GM12892 (cell line): Measurements from ENCODE around the gene STAMBPL1.

Source experiments
- POLR2A ChIP-seq: IDR thresholded peaks from 2 replicates; pipeline ENCODE4 v1.6.1; 2011; ENCODE audit warnings: low read depth, low read length, control low read depth
- POLR2AphosphoS5 ChIP-seq: IDR thresholded peaks from 2 replicates; pipeline ENCODE4 v1.6.1; 2011; ENCODE audit warnings: low read depth, low read length, control low read depth
- TAF1 ChIP-seq: IDR thresholded peaks from 2 replicates; pipeline ENCODE4 v1.6.1; 2011; ENCODE audit warnings: low read depth, mild to moderate bottlenecking, control low read depth, low read length, borderline replicate concordance

DNA sequence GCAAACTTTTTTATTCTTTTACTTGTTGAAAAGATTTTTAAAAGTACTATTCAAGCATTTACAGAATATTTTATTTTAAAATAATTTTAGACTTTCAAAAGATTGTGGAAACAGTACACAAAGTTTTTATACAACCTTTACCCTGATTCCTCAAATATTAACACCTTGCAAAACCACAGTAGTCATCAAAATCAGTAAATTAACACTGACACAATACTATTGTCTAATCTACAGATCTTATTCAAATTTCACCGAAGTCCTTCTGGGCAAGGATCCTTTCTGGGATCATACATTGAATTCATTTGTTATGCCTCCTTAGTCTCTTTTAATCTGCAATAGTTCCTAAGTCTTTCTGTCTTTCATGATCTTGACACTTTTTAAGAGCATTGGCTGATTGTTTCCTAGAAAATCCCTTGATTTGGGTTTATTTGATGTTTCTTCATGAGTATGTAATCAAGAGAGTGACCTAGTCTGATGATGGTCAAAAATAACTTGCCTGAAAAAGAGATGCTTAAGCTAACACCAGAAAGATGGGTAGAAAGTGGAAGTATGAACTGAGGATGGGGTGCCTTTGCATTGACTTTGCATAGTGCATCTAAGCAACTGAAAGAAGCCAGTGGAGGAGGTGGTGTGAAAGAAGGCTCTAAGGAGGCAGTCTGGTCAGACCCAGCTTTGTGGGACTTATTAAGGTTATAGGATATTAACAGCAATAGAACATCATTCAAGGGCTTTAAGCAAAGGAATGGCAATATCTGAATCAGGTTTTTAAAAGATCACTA, 9.7 kb downstream of the STAMBPL1 start:
- TF ChIP-seq POLR2A (no peak), POLR2AphosphoS5 (no peak), TAF1 (no peak)
